Amygdala (tissue), 56 donors: ENCODE results near the gene ATP6V1G2.

ENCODE experiments used
- DNase-seq, 56 donors: peaks; one replicate each; lab custom pipeline; 2025; lab: John Stamatoyannopoulos, UW

ATP6V1G2 gene

DNA sequence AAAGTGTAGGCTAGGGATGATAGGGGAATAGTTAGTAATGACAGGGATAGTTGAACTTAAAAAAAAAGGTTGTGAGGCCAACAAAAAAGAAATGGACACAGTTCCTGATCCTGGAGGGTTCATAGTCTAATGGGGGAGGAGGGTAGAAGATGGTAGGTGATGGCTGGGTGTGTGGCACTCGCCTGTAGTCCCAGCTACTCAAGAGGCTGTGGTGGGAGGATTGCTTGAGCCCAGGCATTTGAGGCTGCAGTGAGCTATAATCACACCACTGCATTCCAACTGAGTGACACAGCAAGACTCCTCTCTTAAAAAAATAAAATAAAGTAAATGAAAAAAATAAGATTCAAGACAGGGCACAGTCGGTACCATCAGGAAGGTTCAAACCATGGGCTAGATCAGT lies 50.8 kb downstream of the ATP6V1G2 start:
- no peak for DNase-seq
